CD14-positive monocyte (primary cell): ENCODE data around the gene MUC5AC. TPM values are rescaled to one million over a fixed set of nuclear protein-coding genes. Genes with fewer than 3 reads are reported as not detected.
A peak's percentile ranks its signal among the peaks of the same experiment; 100 is the strongest.
"Not testable (repeated sequence)": the region's sequence is repeated elsewhere in the genome, so short reads cannot be mapped to it uniquely, and the experiment has no call there.

Experiments used
- DNase-seq, 3 donors: peaks; one replicate each; pipeline ENCODE4 v3.0.0-alpha.2; 2011 to 2022
- H2AFZ ChIP-seq: 2 replicates; pipeline ENCODE4 v1.6.0; 2012; ENCODE audit warnings: mild to moderate bottlenecking, low read depth, low read length, inconsistent platforms; ENCODE audit not compliant: insufficient read depth, poor library complexity, severe bottlenecking
- H3K27ac ChIP-seq, 2 donors: 1 replicate in 1 of 2; 2 replicates in 1 of 2; pipeline ENCODE4 v1.5.1; 2012 to 2013; ENCODE audit warnings: low read length in 2 of 2, control low read depth in 1 of 2, inconsistent platforms in 1 of 2, low read depth in 1 of 2, mild to moderate bottlenecking in 1 of 2
- H3K27me3 ChIP-seq, 2 donors: one replicate each; pipeline versions ENCODE4 v1.6.0 to v1.6.1; 2011 to 2013; ENCODE audit warnings: low read length in 2 of 2; ENCODE audit not compliant: control insufficient read depth in 2 of 2, insufficient read depth in 2 of 2
- H3K36me3 ChIP-seq, 2 donors: replicated peaks in 1 of 2; 1 replicate in 1 of 2; 2 replicates in 1 of 2; pipeline versions ENCODE4 v1.5.1 to v1.6.1; 2012 to 2013; ENCODE audit warnings: low read length in 2 of 2, control low read depth in 1 of 2, inconsistent platforms in 1 of 2, mild to moderate bottlenecking in 1 of 2; ENCODE audit not compliant: insufficient read depth in 2 of 2, control insufficient read depth in 1 of 2
- H3K4me1 ChIP-seq, 2 donors: 1 replicate in 1 of 2; 2 replicates in 1 of 2; pipeline versions ENCODE4 v1.5.1 to v1.6.1; 2012 to 2013; ENCODE audit warnings: low read length in 2 of 2, control low read depth in 1 of 2, inconsistent platforms in 1 of 2, mild to moderate bottlenecking in 1 of 2, moderate library complexity in 1 of 2; ENCODE audit not compliant: insufficient read depth in 2 of 2, control insufficient read depth in 1 of 2
- H3K4me2 ChIP-seq: replicated peaks from 2 replicates; pipeline ENCODE3; 2012; ENCODE audit warnings: low read length, moderate library complexity, mild to moderate bottlenecking; ENCODE audit not compliant: poor library complexity, severe bottlenecking; ENCODE audit errors: extremely low read depth
- H3K4me3 ChIP-seq, 3 experiments: fragments of 200-600 bp in 1 of 3; sonication (generic) in 1 of 3; replicated peaks in 1 of 3; 1 replicate in 2 of 3; 2 replicates in 1 of 3; pipeline ENCODE4 v1.5.1; 2011 to 2013; ENCODE audit warnings: low read length in 3 of 3, mild to moderate bottlenecking in 3 of 3, control low read depth in 2 of 3, low read depth in 2 of 3, inconsistent platforms in 1 of 3, moderate library complexity in 1 of 3
- H3K79me2 ChIP-seq: 2 replicates; pipeline ENCODE4 v1.6.0; 2012; ENCODE audit warnings: mild to moderate bottlenecking, control low read depth, inconsistent platforms, low read length, moderate library complexity; ENCODE audit not compliant: insufficient read depth
- H3K9ac ChIP-seq: 2 replicates; pipeline ENCODE4 v1.6.0; 2017; ENCODE audit warnings: low read length, mild to moderate bottlenecking; ENCODE audit not compliant: insufficient read depth, poor library complexity, severe bottlenecking
- H3K9me3 ChIP-seq, 2 donors: replicated peaks in 1 of 2; 1 replicate in 1 of 2; 2 replicates in 1 of 2; pipeline versions ENCODE4 v1.5.1 to v1.6.1; 2012 to 2013; ENCODE audit warnings: low read length in 2 of 2, control low read depth in 1 of 2; ENCODE audit not compliant: control insufficient read depth in 1 of 2, insufficient read depth in 1 of 2
- H4K20me1 ChIP-seq: 2 replicates; pipeline ENCODE4 v1.6.0; 2012; ENCODE audit warnings: mild to moderate bottlenecking, low read length, control low read depth, moderate library complexity; ENCODE audit not compliant: insufficient read depth
- H3K27ac Mint-ChIP-seq, 7 donors: one replicate each; pipeline ENCODE4 v1.8.0; 2020; ENCODE audit warnings: mild to moderate bottlenecking in 7 of 7, mixed read lengths in 7 of 7, moderate library complexity in 6 of 7, inconsistent platforms in 2 of 7
- H3K27me3 Mint-ChIP-seq, 3 donors: one replicate each; pipeline ENCODE4 v1.8.0; 2021 to 2022; ENCODE audit warnings: low read depth in 3 of 3, mild to moderate bottlenecking in 3 of 3, mixed read lengths in 3 of 3, moderate library complexity in 3 of 3, inconsistent platforms in 1 of 3
- H3K36me3 Mint-ChIP-seq, 2 donors: one replicate each; pipeline ENCODE4 v1.8.0; 2020; ENCODE audit warnings: mixed read lengths in 2 of 2, inconsistent platforms in 1 of 2, mild to moderate bottlenecking in 1 of 2
- H3K4me1 Mint-ChIP-seq: one replicate; pipeline ENCODE4 v1.8.0; 2020; ENCODE audit warnings: mild to moderate bottlenecking, mixed read lengths
- H3K4me3 Mint-ChIP-seq, 2 donors: one replicate each; pipeline ENCODE4 v1.8.0; 2020; ENCODE audit warnings: mild to moderate bottlenecking in 2 of 2, mixed read lengths in 2 of 2, moderate library complexity in 1 of 2
- H3K9me3 Mint-ChIP-seq, 7 donors: one replicate each; pipeline ENCODE4 v1.8.0; 2020 to 2022; ENCODE audit warnings: mixed read lengths in 7 of 7, mild to moderate bottlenecking in 6 of 7, moderate library complexity in 6 of 7, inconsistent platforms in 2 of 7
- WGBS: methylation state at CpG from one replicate; pipeline ENCODE4 v1.1.5; 2013; ENCODE audit warnings: missing lambda C conversion rate; ENCODE audit not compliant: insufficient coverage; 5-methylcytosine and 5-hydroxymethylcytosine counted together
- intact Hi-C, 2 donors: fragments of 100-400 bp; cut with micrococcal nuclease; formaldehyde crosslinking; loops; one replicate each; pipeline versions ENCODE4 v1.15.0 to v1.15.1; 2023
- polyA plus RNA-seq, 3 donors: library from polyadenylated mRNA; depleted of rRNA in 1 of 3; unstranded in 2 of 3; stranded (reverse) in 1 of 3; fragments of 300-500 nt in 2 of 3; fragments of >200 nt in 1 of 3; fragmentation: Illumina TruSeq in 2 of 3; gene quantifications; 1 replicate in 2 of 3; 2 replicates in 1 of 3; pipeline ENCODE4 v1.2.3, GENCODE V29; 2012 to 2021
- TF ChIP-seq, protein P1 (sequence below): fragments of 200-600 bp; IDR thresholded peaks from one replicate; pipeline ENCODE4 v1.8.0; 2022; ENCODE audit warnings: antibody characterized with exemption, mild to moderate bottlenecking

MUC5AC gene
- polyA plus RNA-seq, 3 donors: not detected

DNA sequence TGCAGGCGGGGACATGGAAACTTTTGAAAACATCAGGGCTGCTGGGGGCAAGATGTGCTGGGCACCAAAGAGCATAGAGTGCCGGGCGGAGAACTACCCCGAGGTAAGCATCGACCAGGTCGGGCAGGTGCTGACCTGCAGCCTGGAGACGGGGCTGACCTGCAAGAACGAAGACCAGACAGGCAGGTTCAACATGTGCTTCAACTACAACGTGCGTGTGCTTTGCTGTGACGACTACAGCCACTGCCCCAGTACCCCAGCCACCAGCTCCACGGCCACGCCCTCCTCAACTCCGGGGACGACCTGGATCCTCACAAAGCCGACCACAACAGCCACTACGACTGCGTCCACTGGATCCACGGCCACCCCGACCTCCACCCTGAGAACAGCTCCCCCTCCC lies 84.5 kb downstream of the MUC5AC start:
- H3K4me3 Mint-ChIP-seq: no peak overlapping the region

DNA sequence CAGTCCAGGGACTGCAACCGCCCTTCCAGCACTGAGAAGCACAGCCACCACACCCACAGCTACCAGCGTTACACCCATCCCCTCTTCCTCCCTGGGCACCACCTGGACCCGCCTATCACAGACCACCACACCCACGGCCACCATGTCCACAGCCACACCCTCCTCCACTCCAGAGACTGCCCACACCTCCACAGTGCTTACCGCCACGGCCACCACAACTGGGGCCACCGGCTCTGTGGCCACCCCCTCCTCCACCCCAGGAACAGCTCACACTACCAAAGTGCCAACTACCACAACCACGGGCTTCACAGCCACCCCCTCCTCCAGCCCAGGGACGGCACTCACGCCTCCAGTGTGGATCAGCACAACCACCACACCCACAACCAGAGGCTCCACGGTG lies 85.0 kb downstream of the MUC5AC start:
- H3K27me3 Mint-ChIP-seq, H3K27ac ChIP-seq, H3K27me3 ChIP-seq, H3K4me3 ChIP-seq, H3K79me2 ChIP-seq, H3K4me3 Mint-ChIP-seq, intact Hi-C loops, DNase-seq, H3K4me1 Mint-ChIP-seq, H3K36me3 Mint-ChIP-seq, H2AFZ ChIP-seq, H3K4me2 ChIP-seq, H3K9ac ChIP-seq, H3K36me3 ChIP-seq, H4K20me1 ChIP-seq, H3K4me1 ChIP-seq: not testable (repeated sequence)
- Mint-ChIP-seq H3K27ac (peak overlapping the region in 1 of 7 donors; percentile 32), H3K9me3 (peaks cover 42 to 49% (median 44%) of the 10 kb centered on the region in 7 donors)
- 94% methylated on average over 3 of the region's 11 CpGs for WGBS
- H3K9me3 ChIP-seq: peaks cover 15 to 54% of the 10 kb centered on the region in 2 donors

More for the DNA sequence above, 84.5 kb downstream of the MUC5AC start:
- H3K27ac Mint-ChIP-seq: peak overlapping the region in 1 of 7 donors; percentile 7
- H3K4me1 ChIP-seq: no peaks in the 10 kb centered on the region
- H4K20me1 ChIP-seq: no peaks in the 10 kb centered on the region
- no peaks in the 10 kb centered on the region for H3K79me2 ChIP-seq
- no peaks in the 10 kb centered on the region for H3K4me1 Mint-ChIP-seq
- H3K9me3 Mint-ChIP-seq: peaks cover 41 to 47% (median 43%) of the 10 kb centered on the region in 7 donors
- H3K27me3 ChIP-seq: no peaks in the 10 kb centered on the region
- TF ChIP-seq, protein P1, sequence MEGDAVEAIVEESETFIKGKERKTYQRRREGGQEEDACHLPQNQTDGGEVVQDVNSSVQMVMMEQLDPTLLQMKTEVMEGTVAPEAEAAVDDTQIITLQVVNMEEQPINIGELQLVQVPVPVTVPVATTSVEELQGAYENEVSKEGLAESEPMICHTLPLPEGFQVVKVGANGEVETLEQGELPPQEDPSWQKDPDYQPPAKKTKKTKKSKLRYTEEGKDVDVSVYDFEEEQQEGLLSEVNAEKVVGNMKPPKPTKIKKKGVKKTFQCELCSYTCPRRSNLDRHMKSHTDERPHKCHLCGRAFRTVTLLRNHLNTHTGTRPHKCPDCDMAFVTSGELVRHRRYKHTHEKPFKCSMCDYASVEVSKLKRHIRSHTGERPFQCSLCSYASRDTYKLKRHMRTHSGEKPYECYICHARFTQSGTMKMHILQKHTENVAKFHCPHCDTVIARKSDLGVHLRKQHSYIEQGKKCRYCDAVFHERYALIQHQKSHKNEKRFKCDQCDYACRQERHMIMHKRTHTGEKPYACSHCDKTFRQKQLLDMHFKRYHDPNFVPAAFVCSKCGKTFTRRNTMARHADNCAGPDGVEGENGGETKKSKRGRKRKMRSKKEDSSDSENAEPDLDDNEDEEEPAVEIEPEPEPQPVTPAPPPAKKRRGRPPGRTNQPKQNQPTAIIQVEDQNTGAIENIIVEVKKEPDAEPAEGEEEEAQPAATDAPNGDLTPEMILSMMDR: no peak
- H3K9me3 ChIP-seq: peaks cover 15 to 53% of the 10 kb centered on the region in 2 donors
- no peak for DNase-seq
- no peak overlapping the region for H3K9ac ChIP-seq
- H3K36me3 Mint-ChIP-seq: no peaks in the 10 kb centered on the region
- WGBS: 94% methylated on average over 20 of the region's 20 CpGs
- intact Hi-C loops: no loop called here
- no peak overlapping the region for H3K4me2 ChIP-seq
- no peaks in the 10 kb centered on the region for H3K36me3 ChIP-seq
- peaks cover 0 to 4% (median 2%) of the 10 kb centered on the region in 3 donors for H3K27me3 Mint-ChIP-seq
- no peak overlapping the region for H2AFZ ChIP-seq
- H3K27ac ChIP-seq: no peak overlapping the region
- H3K4me3 ChIP-seq: no peak overlapping the region

DNA sequence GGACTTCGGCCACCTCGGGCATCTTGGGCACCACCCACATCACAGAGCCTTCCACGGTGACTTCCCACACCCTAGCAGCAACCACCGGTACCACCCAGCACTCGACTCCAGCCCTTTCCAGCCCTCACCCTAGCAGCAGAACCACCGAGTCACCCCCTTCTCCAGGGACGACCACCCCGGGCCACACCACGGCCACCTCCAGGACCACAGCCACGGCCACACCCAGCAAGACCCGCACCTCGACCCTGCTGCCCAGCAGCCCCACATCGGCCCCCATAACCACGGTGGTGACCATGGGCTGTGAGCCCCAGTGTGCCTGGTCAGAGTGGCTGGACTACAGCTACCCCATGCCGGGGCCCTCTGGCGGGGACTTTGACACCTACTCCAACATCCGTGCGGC lies 85.8 kb downstream of the MUC5AC start:
- H2AFZ ChIP-seq, H4K20me1 ChIP-seq, H3K4me3 ChIP-seq, H3K4me3 Mint-ChIP-seq, H3K9ac ChIP-seq, H3K27ac Mint-ChIP-seq, H3K79me2 ChIP-seq, DNase-seq, H3K4me1 Mint-ChIP-seq, H3K36me3 ChIP-seq, H3K36me3 Mint-ChIP-seq, H3K4me1 ChIP-seq, intact Hi-C loops, H3K27me3 ChIP-seq, H3K27me3 Mint-ChIP-seq, H3K4me2 ChIP-seq, H3K27ac ChIP-seq: not testable (repeated sequence)
- H3K9me3 ChIP-seq: peaks cover 15 to 57% of the 10 kb centered on the region in 2 donors
- WGBS: no CpG with 5 or more reads among the region's 18 CpGs
- H3K9me3 Mint-ChIP-seq: peaks cover 45 to 53% (median 48%) of the 10 kb centered on the region in 7 donors

DNA sequence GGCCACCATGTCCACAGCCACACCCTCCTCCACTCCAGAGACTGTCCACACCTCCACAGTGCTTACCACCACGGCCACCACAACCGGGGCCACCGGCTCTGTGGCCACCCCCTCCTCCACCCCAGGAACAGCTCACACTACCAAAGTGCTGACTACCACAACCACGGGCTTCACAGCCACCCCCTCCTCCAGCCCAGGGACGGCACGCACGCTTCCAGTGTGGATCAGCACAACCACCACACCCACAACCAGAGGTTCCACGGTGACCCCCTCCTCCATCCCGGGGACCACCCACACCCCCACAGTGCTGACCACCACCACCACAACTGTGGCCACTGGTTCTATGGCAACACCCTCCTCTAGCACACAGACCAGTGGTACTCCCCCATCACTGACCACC lies 86.8 kb downstream of the MUC5AC start:
- H3K4me3 ChIP-seq, DNase-seq, H2AFZ ChIP-seq, H3K4me1 Mint-ChIP-seq, H3K27ac Mint-ChIP-seq, H3K4me2 ChIP-seq, H3K79me2 ChIP-seq, H3K36me3 Mint-ChIP-seq, H3K4me3 Mint-ChIP-seq, intact Hi-C loops, H3K27ac ChIP-seq, H3K9ac ChIP-seq, H3K27me3 Mint-ChIP-seq, H3K27me3 ChIP-seq, H4K20me1 ChIP-seq, H3K4me1 ChIP-seq, H3K36me3 ChIP-seq: not testable (repeated sequence)
- peaks cover 16 to 63% of the 10 kb centered on the region in 2 donors for H3K9me3 ChIP-seq
- peaks cover 48 to 59% (median 50%) of the 10 kb centered on the region in 7 donors for H3K9me3 Mint-ChIP-seq
- WGBS: 100% methylated on average over 3 of the region's 9 CpGs
